Adipocyte (in vitro differentiated cells): ENCODE measurements around the gene NPIPA8.
"Not testable (repeated sequence)": the region's sequence is repeated elsewhere in the genome, so short reads cannot be mapped to it uniquely, and the experiment has no call there.

Experiments used
- DNase-seq: peaks from one replicate; pipeline ENCODE4 v3.0.0-alpha.2; 2015; ENCODE audit warnings: low read depth
- H3K27me3 ChIP-seq: replicated peaks from 2 replicates; pipeline ENCODE4 v1.7.0; 2013; ENCODE audit warnings: mild to moderate bottlenecking, low read length, moderate library complexity; ENCODE audit not compliant: control insufficient read depth, insufficient read depth
- H3K36me3 ChIP-seq: 2 replicates; pipeline ENCODE4 v1.7.0; 2013; ENCODE audit warnings: low read length, mild to moderate bottlenecking, moderate library complexity; ENCODE audit not compliant: control insufficient read depth, insufficient read depth, severe bottlenecking
- H3K4me1 ChIP-seq: 2 replicates; pipeline ENCODE4 v1.7.0; 2013; ENCODE audit warnings: mild to moderate bottlenecking, low read length, moderate library complexity; ENCODE audit not compliant: control insufficient read depth, insufficient read depth
- H3K4me3 ChIP-seq: 2 replicates; pipeline ENCODE4 v1.7.0; 2013; ENCODE audit warnings: mild to moderate bottlenecking, low read length, moderate library complexity
- H3K9ac ChIP-seq: 2 replicates; pipeline ENCODE4 v1.7.0; 2013; ENCODE audit warnings: mild to moderate bottlenecking, low read length, moderate library complexity
- H3K9me3 ChIP-seq: 2 replicates; pipeline ENCODE4 v1.7.0; 2013; ENCODE audit warnings: mild to moderate bottlenecking, low read length, moderate library complexity; ENCODE audit not compliant: control insufficient read depth

The NPIPA8 gene

GRCh38 chr16:18336636-18337035 lies at the start of gene NPIPA8:
NPIPA8 (minus strand) TSS chr16:18336736; CDS start chr16:18332662, 4,074 bp downstream.
- not testable (repeated sequence) for H3K4me1 ChIP-seq, H3K9me3 ChIP-seq, DNase-seq, H3K36me3 ChIP-seq, H3K27me3 ChIP-seq, H3K9ac ChIP-seq, H3K4me3 ChIP-seq

GRCh38 chr16:18385285-18385684 lies 48.7 kb upstream of the NPIPA8 start:
- not testable (repeated sequence) for DNase-seq, H3K36me3 ChIP-seq, H3K9ac ChIP-seq

GRCh38 chr16:18384869-18385268 lies 48.3 kb upstream of the NPIPA8 start:
- DNase-seq, H3K9me3 ChIP-seq, H3K4me3 ChIP-seq, H3K9ac ChIP-seq, H3K36me3 ChIP-seq, H3K4me1 ChIP-seq, H3K27me3 ChIP-seq: not testable (repeated sequence)

More at GRCh38 chr16:18385285-18385684, 48.7 kb upstream of the NPIPA8 start:
- H3K4me3 ChIP-seq, H3K9me3 ChIP-seq, H3K27me3 ChIP-seq, H3K4me1 ChIP-seq: not testable (repeated sequence)

GRCh38 chr16:18384098-18384636 lies 47.6 kb upstream of the NPIPA8 start:
- not testable (repeated sequence) for DNase-seq, H3K4me3 ChIP-seq, H3K27me3 ChIP-seq, H3K4me1 ChIP-seq, H3K9ac ChIP-seq, H3K36me3 ChIP-seq, H3K9me3 ChIP-seq

GRCh38 chr16:18382696-18383095 lies 46.2 kb upstream of the NPIPA8 start:
- not testable (repeated sequence) for DNase-seq, H3K9ac ChIP-seq, H3K9me3 ChIP-seq, H3K4me1 ChIP-seq, H3K36me3 ChIP-seq, H3K27me3 ChIP-seq, H3K4me3 ChIP-seq

GRCh38 chr16:18347742-18348141 lies 11.2 kb upstream of the NPIPA8 start:
- DNase-seq, H3K27me3 ChIP-seq, H3K9ac ChIP-seq, H3K4me1 ChIP-seq, H3K9me3 ChIP-seq, H3K36me3 ChIP-seq, H3K4me3 ChIP-seq: not testable (repeated sequence)

GRCh38 chr16:18346993-18347392 lies 10.5 kb upstream of the NPIPA8 start:
- not testable (repeated sequence) for H3K9ac ChIP-seq, H3K27me3 ChIP-seq, DNase-seq, H3K36me3 ChIP-seq, H3K9me3 ChIP-seq, H3K4me3 ChIP-seq, H3K4me1 ChIP-seq

GRCh38 chr16:18344634-18345033 lies 8.1 kb upstream of the NPIPA8 start:
- not testable (repeated sequence) for H3K4me3 ChIP-seq, DNase-seq, H3K36me3 ChIP-seq, H3K9ac ChIP-seq, H3K4me1 ChIP-seq, H3K27me3 ChIP-seq, H3K9me3 ChIP-seq

- H3K4me1 ChIP-seq, DNase-seq, H3K36me3 ChIP-seq, H3K27me3 ChIP-seq, H3K9me3 ChIP-seq, H3K9ac ChIP-seq, H3K4me3 ChIP-seq: not testable (repeated sequence)
Observed at GRCh38 chr16:18341986-18342385, 5.5 kb upstream of the NPIPA8 start.

GRCh38 chr16:18341417-18341960 lies 5.0 kb upstream of the NPIPA8 start:
- not testable (repeated sequence) for H3K4me3 ChIP-seq, H3K9ac ChIP-seq, H3K36me3 ChIP-seq, H3K4me1 ChIP-seq, H3K27me3 ChIP-seq, H3K9me3 ChIP-seq, DNase-seq

GRCh38 chr16:18339210-18339609 lies 2.7 kb upstream of the NPIPA8 start:
- not testable (repeated sequence) for H3K9ac ChIP-seq, H3K4me3 ChIP-seq, H3K36me3 ChIP-seq, H3K9me3 ChIP-seq, DNase-seq, H3K27me3 ChIP-seq, H3K4me1 ChIP-seq

GRCh38 chr16:18311811-18312210 lies 24.7 kb downstream of the NPIPA8 start:
- not testable (repeated sequence) for H3K4me1 ChIP-seq, H3K9me3 ChIP-seq, H3K4me3 ChIP-seq, DNase-seq, H3K36me3 ChIP-seq, H3K27me3 ChIP-seq, H3K9ac ChIP-seq
